SU-DHL-6 (cell line): ENCODE measurements around the gene MAML2.

Source experiments
- EZH2phosphoT487 ChIP-seq: fragments of 200-600 bp; sonication (generic), shearing (Covaris generic); conservative IDR thresholded peaks from 2 replicates; pipeline ENCODE4 v1.6.1; 2018; ENCODE audit warnings: mild to moderate bottlenecking, antibody characterized with exemption, low read length, moderate library complexity, mixed read lengths
- TF ChIP-seq, protein P1 (sequence below): fragments of 200-600 bp; sonication (generic); IDR thresholded peaks from one replicate; pipeline ENCODE4 v1.5.1; 2017; ENCODE audit warnings: antibody characterized with exemption, mild to moderate bottlenecking, low read length, moderate library complexity; ENCODE audit not compliant: insufficient read depth, poor library complexity, severe bottlenecking

DNA sequence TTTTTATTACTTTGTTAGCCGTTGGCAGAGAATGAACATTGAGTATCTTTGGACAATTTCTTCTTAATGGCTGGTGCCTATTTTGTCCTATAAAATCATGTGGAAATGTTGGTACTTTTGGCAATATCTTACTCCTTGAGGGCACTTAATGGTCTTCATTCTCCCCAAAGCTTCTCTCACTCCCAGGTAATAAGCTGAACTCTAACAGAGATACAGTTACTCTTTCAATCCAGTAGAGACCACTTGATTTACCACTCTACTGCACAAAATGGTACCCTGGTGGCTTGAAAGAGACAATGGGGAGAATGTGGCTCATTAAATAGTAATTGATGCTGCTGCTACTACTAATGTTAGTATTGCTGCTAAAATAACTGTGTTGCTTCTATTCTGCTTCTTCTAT, 53.0 kb downstream of the MAML2 start:
- TF ChIP-seq, protein P1, sequence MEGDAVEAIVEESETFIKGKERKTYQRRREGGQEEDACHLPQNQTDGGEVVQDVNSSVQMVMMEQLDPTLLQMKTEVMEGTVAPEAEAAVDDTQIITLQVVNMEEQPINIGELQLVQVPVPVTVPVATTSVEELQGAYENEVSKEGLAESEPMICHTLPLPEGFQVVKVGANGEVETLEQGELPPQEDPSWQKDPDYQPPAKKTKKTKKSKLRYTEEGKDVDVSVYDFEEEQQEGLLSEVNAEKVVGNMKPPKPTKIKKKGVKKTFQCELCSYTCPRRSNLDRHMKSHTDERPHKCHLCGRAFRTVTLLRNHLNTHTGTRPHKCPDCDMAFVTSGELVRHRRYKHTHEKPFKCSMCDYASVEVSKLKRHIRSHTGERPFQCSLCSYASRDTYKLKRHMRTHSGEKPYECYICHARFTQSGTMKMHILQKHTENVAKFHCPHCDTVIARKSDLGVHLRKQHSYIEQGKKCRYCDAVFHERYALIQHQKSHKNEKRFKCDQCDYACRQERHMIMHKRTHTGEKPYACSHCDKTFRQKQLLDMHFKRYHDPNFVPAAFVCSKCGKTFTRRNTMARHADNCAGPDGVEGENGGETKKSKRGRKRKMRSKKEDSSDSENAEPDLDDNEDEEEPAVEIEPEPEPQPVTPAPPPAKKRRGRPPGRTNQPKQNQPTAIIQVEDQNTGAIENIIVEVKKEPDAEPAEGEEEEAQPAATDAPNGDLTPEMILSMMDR = no peak
- TF ChIP-seq EZH2phosphoT487 = no peak
